GM12878 (cell line): ENCODE measurements around the gene KRT86. TPM values are rescaled to one million over a fixed set of nuclear protein-coding genes. Genes with fewer than 3 reads are reported as not detected.

Source experiments
- ATAC-seq: fragments of 200-7000 bp; cut with Tn5 transposase; 3 replicates; pipeline ENCODE4 v1.9.1; 2020; ENCODE audit warnings: mild to moderate bottlenecking, moderate library complexity
- BruUV-seq: library from RNA; stranded (reverse); fragments of 400-500 nt; replicated peaks from 2 replicates; lab custom pipeline; 2021; lab: Mats Ljungman, UMichigan
- CTCF ChIA-PET: fragments of 300-600 bp; sonication (Branson Sonifier 250); formaldehyde crosslinking; extraction: SDS; loops from one replicate; lab custom pipeline; 2021; ENCODE audit warnings: inconsistent platforms; lab: Yijun Ruan, JAX
- POLR2A ChIA-PET: fragments of 350-600 bp; formaldehyde crosslinking; extraction: SDS; loops from one replicate; lab custom pipeline; 2021; ENCODE audit warnings: inconsistent platforms; lab: Charles Lee
- RAD21 ChIA-PET: fragments of 300-600 bp; sonication (Branson Sonifier 250); formaldehyde crosslinking; loops from one replicate; lab custom pipeline; 2023; ENCODE audit warnings: antibody characterized with exemption; ENCODE audit not compliant: unreplicated experiment; lab: Charles Lee
- SMC1A ChIA-PET: fragments of 300-600 bp; sonication (Branson Sonifier 250); formaldehyde crosslinking; loops from one replicate; lab custom pipeline; 2023; ENCODE audit not compliant: unreplicated experiment, uncharacterized antibody; lab: Charles Lee
- DNase-seq: peaks from one replicate; pipeline ENCODE4 v3.0.0-alpha.2; 2011; ENCODE audit warnings: low read depth, low spot score
- FAIRE-seq: peaks from 3 replicates; lab custom pipeline; 2011; peaks lifted over from hg19 to GRCh38; lab: Jason Lieb, UNC
- H2AFZ ChIP-seq: 2 replicates; pipeline ENCODE4 v1.6.0; 2011; ENCODE audit warnings: low read depth, low read length, control low read depth; ENCODE audit not compliant: control insufficient read depth
- H3K27ac ChIP-seq: 2 replicates; pipeline ENCODE4 v1.5.1; 2011; ENCODE audit warnings: control low read depth; ENCODE audit not compliant: control insufficient read depth, insufficient read depth
- H3K27me3 ChIP-seq, 2 experiments: replicated peaks in 1 of 2; 2 replicates each; pipeline versions ENCODE4 v1.6.0 to v1.6.1; 2011; ENCODE audit warnings: low read length in 1 of 2; ENCODE audit not compliant: control insufficient read depth in 2 of 2, insufficient read depth in 2 of 2
- H3K36me3 ChIP-seq, 2 experiments: 2 replicates each; pipeline ENCODE4 v1.5.1; 2011; ENCODE audit warnings: low read length in 1 of 2; ENCODE audit not compliant: control insufficient read depth in 2 of 2, insufficient read depth in 2 of 2
- H3K4me1 ChIP-seq: 2 replicates; pipeline ENCODE4 v1.6.1; 2011; ENCODE audit warnings: mild to moderate bottlenecking, low read length, moderate library complexity, mixed read lengths; ENCODE audit not compliant: control insufficient read depth, insufficient read depth
- H3K4me2 ChIP-seq: 2 replicates; pipeline ENCODE4 v1.6.0; 2011; ENCODE audit warnings: control low read depth; ENCODE audit not compliant: control insufficient read depth, insufficient read depth
- H3K4me3 ChIP-seq: fragments of 200-600 bp; sonication (generic); 2 replicates; pipeline ENCODE4 v1.5.1; 2016
- H3K79me2 ChIP-seq: 2 replicates; pipeline ENCODE4 v1.6.0; 2011; ENCODE audit warnings: low read length; ENCODE audit not compliant: control insufficient read depth, insufficient read depth
- H3K9ac ChIP-seq: 2 replicates; pipeline ENCODE4 v1.8.0; 2011; ENCODE audit warnings: low read length, control low read depth, mixed read lengths; ENCODE audit not compliant: control insufficient read depth, insufficient read depth
- H3K9me3 ChIP-seq: replicated peaks from 3 replicates; pipeline ENCODE4 v1.5.1; 2011; ENCODE audit warnings: mild to moderate bottlenecking, low read length; ENCODE audit not compliant: control insufficient read depth, insufficient read depth
- H4K20me1 ChIP-seq: 2 replicates; pipeline ENCODE4 v1.6.0; 2011; ENCODE audit not compliant: control insufficient read depth, insufficient read depth
- BRCA1 ChIP-seq: IDR thresholded peaks from 2 replicates; pipeline ENCODE4 v1.6.1; 2011; ENCODE audit warnings: low read depth, low read length, improper control_type of control experiment
- DPF2 ChIP-seq: fragments of 450-650 bp; IDR thresholded peaks from 2 replicates; pipeline ENCODE4 v1.6.1; 2017; ENCODE audit warnings: mild to moderate bottlenecking
- FOXK2 ChIP-seq: fragments of 450-650 bp; IDR thresholded peaks from 2 replicates; pipeline ENCODE4 v1.6.1; 2017; ENCODE audit warnings: mild to moderate bottlenecking, moderate library complexity
- MTA3 ChIP-seq: IDR thresholded peaks from 2 replicates; pipeline ENCODE4 v1.6.1; 2012; ENCODE audit warnings: low read length, inconsistent platforms, borderline replicate concordance
- NR2C1 ChIP-seq: fragments of 450-650 bp; IDR thresholded peaks from 2 replicates; pipeline ENCODE4 v1.6.1; 2017; ENCODE audit warnings: antibody characterized with exemption, mild to moderate bottlenecking, moderate library complexity
- RFX5 ChIP-seq: IDR thresholded peaks from 2 replicates; pipeline ENCODE4 v1.6.1; 2011; ENCODE audit warnings: low read depth, low read length, improper control_type of control experiment
- STAT3 ChIP-seq: IDR thresholded peaks from 2 replicates; pipeline ENCODE4 v1.6.1; 2011; ENCODE audit warnings: low read depth, low read length, improper control_type of control experiment
- TBL1XR1 ChIP-seq: IDR thresholded peaks from 2 replicates; pipeline ENCODE4 v1.6.1; 2012; ENCODE audit warnings: low read depth, low read length, improper control_type of control experiment
- TCF7 ChIP-seq: IDR thresholded peaks from 2 replicates; pipeline ENCODE4 v1.6.1; 2014; ENCODE audit warnings: antibody characterized with exemption, borderline replicate concordance
- whole genome bisulfite sequencing: methylation state at CpG from one replicate; pipeline ENCODE4 v1.1.6; 2016; ENCODE audit warnings: low lambda C conversion rate; ENCODE audit not compliant: insufficient replicate concordance, insufficient coverage; ENCODE audit errors: missing lambda C conversion rate; 5-methylcytosine and 5-hydroxymethylcytosine counted together
- in situ Hi-C: fragments of 300-500 bp; cut with MboI; formaldehyde crosslinking; loops from 9 replicates; pipeline ENCODE4 v1.14.3; 2018; ENCODE audit warnings: mixed read lengths
- intact Hi-C: fragments of 100-400 bp; cut with micrococcal nuclease; formaldehyde crosslinking; loops from one replicate; pipeline ENCODE4 v1.14.2; 2022; ENCODE audit not compliant: unreplicated experiment
- polyA plus RNA-seq, 11 experiments: library from polyadenylated mRNA; depleted of rRNA in 4 of 11; unstranded in 6 of 11; stranded (reverse) in 5 of 11; fragments of >200 nt; fragmentation: Nextera tagmentation in 4 of 11; fragmentation: Illumina TruSeq in 1 of 11; extraction: Ambion mirVana in 4 of 11; extraction: Trizol in 1 of 11; gene quantifications; 1 replicate in 1 of 11; 2 replicates in 10 of 11; pipeline versions ENCODE4 v1.2.1 to v1.2.3, GENCODE V29; 2011 to 2016; ENCODE audit warnings: inconsistent platforms in 2 of 11, missing spikeins in 2 of 11, low read depth in 1 of 11
- total RNA-seq, 4 experiments: library from RNA; depleted of rRNA in 3 of 4; stranded (reverse); fragments of >200 nt in 3 of 4; fragmentation: Illumina TruSeq in 1 of 4; extraction: Trizol in 1 of 4; gene quantifications; 2 replicates each; pipeline versions ENCODE4 v1.2.1 to v1.2.3, GENCODE V29; 2013 to 2021
- TF ChIP-seq, protein P1 (sequence below), 3 experiments: IDR thresholded peaks in 2 of 3; conservative IDR thresholded peaks in 1 of 3; 2 replicates each; pipeline ENCODE4 v1.5.1; 2011; ENCODE audit warnings: low read depth in 3 of 3, low read length in 3 of 3, mild to moderate bottlenecking in 3 of 3, control low read depth in 2 of 3, moderate library complexity in 2 of 3, inconsistent platforms in 1 of 3, mixed read lengths in 1 of 3; ENCODE audit not compliant: control insufficient read depth in 2 of 3, insufficient read depth in 1 of 3; ENCODE audit errors: extremely low read depth in 1 of 3
- TF ChIP-seq, protein P2 (sequence below): fragments of 150-350 bp; IDR thresholded peaks from 2 replicates; pipeline ENCODE4 v1.6.1; 2014; ENCODE audit warnings: mild to moderate bottlenecking, low read depth, low read length
- TF ChIP-seq, protein P3 (sequence below): fragments of 450-650 bp; formaldehyde crosslinking; IDR thresholded peaks from 2 replicates; pipeline ENCODE4 v1.5.0; 2022; ENCODE audit warnings: mild to moderate bottlenecking, missing genetic modification characterization
- TF ChIP-seq, protein P4 (sequence below): fragments of 450-650 bp; IDR thresholded peaks from 2 replicates; pipeline ENCODE4 v1.6.1; 2018; ENCODE audit warnings: mild to moderate bottlenecking, low read depth, moderate library complexity; ENCODE audit not compliant: partially characterized antibody

Gene KRT86
- total and polyA plus RNA-seq, 10 of the 15 experiments (the other 5 are each of a cell fraction or from before 2014, with no cell fraction given), result 0.11 to 0.54 (median 0.18) TPM; not detected in 4

DNA sequence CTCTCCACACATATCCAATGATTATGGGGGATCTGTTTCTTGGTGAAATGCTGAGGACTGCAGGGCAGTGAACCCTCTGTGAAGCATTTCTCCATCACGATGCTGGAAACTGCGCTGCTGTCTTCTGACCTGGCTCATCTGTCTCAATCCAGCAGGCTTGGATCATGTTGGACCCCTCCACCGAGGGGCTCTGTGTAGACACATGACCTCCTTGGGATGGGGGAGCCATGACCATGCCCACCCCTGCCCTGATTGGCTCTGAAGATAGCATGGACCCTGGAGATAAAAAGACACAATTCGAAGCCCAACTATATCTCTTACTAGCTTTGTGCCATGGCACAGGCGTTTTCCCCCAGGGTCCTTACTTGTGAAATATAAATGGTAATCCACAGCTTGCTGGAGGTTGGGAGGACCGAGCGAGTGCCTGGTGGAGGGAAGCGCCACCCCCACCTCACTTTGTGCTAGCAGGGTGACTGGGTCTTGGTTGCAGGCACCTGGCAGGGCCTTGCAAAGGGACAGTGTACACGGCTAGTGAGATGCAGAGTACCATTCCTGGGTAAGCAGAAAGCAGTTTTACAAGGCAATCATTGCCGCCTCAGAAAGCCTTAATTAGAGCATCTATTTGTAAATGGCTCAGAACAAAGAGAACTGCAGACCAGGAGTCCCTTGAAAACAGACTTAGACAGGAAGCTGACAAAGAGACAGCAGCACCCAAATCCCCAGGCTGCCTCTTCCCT is 49.1 kb downstream of the KRT86 start (continued):
- TF ChIP-seq MTA3 (no peak), RFX5 (no peak), NR2C1 (no peak), TCF7 (no peak), STAT3 (no peak), DPF2 (no peak), BRCA1 (no peak)
- TF ChIP-seq, protein P1, sequence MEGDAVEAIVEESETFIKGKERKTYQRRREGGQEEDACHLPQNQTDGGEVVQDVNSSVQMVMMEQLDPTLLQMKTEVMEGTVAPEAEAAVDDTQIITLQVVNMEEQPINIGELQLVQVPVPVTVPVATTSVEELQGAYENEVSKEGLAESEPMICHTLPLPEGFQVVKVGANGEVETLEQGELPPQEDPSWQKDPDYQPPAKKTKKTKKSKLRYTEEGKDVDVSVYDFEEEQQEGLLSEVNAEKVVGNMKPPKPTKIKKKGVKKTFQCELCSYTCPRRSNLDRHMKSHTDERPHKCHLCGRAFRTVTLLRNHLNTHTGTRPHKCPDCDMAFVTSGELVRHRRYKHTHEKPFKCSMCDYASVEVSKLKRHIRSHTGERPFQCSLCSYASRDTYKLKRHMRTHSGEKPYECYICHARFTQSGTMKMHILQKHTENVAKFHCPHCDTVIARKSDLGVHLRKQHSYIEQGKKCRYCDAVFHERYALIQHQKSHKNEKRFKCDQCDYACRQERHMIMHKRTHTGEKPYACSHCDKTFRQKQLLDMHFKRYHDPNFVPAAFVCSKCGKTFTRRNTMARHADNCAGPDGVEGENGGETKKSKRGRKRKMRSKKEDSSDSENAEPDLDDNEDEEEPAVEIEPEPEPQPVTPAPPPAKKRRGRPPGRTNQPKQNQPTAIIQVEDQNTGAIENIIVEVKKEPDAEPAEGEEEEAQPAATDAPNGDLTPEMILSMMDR (IDR thresholded peaks at IDR 0.05 in 2 of 3, conservative IDR thresholded peaks at IDR 0.05 in 1 of 3; ENCODE audit: control insufficient read depth in 2 of 3, extremely low read depth in 1 of 3, insufficient read depth in 1 of 3, low read depth in 3 of 3, low read length in 3 of 3), result no peak
- TF ChIP-seq, protein P2, sequence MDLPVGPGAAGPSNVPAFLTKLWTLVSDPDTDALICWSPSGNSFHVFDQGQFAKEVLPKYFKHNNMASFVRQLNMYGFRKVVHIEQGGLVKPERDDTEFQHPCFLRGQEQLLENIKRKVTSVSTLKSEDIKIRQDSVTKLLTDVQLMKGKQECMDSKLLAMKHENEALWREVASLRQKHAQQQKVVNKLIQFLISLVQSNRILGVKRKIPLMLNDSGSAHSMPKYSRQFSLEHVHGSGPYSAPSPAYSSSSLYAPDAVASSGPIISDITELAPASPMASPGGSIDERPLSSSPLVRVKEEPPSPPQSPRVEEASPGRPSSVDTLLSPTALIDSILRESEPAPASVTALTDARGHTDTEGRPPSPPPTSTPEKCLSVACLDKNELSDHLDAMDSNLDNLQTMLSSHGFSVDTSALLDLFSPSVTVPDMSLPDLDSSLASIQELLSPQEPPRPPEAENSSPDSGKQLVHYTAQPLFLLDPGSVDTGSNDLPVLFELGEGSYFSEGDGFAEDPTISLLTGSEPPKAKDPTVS, result no peak
- TF ChIP-seq, all 136 proteins: peak for 0

DNA sequence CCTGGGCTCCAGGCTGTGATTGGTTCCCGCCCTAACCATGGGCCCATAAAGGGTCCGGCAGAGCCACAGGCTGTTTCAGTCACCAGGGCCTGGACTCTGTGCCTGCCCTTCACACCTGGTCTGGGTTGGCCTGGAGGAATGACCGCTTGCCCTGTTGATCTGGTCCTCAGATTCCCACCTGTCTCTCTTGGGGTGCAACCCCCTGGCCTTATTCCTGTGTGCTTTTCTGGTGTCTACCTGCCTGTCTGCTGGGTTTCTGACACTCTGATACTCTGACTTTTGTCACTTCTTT is 49.7 kb downstream of the KRT86 start:
- ChIA-PET CTCF (interaction anchor here (1.2 to 1.6 kb wide), 2 partner anchors 38 to 44 kb away, joined by 3 to 5 read pairs; no protein-coding TSS in a partner anchor), RAD21 (no interaction called here), SMC1A (no interaction called here), POLR2A (no interaction called here)
- peaks cover 3 to 6% of the 10 kb centered on the region in 2 experiments for H3K27me3 ChIP-seq
- no peak for FAIRE-seq
- intact Hi-C loops, result loop anchor here (10.0 kb wide), 1 partner anchor 109 kb away; no protein-coding TSS in a partner anchor
- in situ Hi-C loops, result loop anchor here (10.0 kb wide), 1 partner anchor 169 kb away; no protein-coding TSS in a partner anchor
- no peak for ATAC-seq
- no peaks in the 10 kb centered on the region for H3K9me3 ChIP-seq
- no TSS peak for BruUV-seq
- WGBS, result 9% methylated on average over 3 of the region's 3 CpGs
- no peak overlapping the region for H3K4me3 ChIP-seq
- H3K36me3 ChIP-seq, result no peaks in the 10 kb centered on the region
- H3K4me1 ChIP-seq, result peaks cover 7% of the 10 kb centered on the region
- H3K4me2 ChIP-seq, result no peak overlapping the region
- no peaks in the 10 kb centered on the region for H4K20me1 ChIP-seq
- no peak overlapping the region for H3K27ac ChIP-seq
- DNase-seq, result no peak
- no peaks in the 10 kb centered on the region for H3K79me2 ChIP-seq
- H2AFZ ChIP-seq, result no peak overlapping the region
- no peak overlapping the region for H3K9ac ChIP-seq
- TF ChIP-seq, protein P3, sequence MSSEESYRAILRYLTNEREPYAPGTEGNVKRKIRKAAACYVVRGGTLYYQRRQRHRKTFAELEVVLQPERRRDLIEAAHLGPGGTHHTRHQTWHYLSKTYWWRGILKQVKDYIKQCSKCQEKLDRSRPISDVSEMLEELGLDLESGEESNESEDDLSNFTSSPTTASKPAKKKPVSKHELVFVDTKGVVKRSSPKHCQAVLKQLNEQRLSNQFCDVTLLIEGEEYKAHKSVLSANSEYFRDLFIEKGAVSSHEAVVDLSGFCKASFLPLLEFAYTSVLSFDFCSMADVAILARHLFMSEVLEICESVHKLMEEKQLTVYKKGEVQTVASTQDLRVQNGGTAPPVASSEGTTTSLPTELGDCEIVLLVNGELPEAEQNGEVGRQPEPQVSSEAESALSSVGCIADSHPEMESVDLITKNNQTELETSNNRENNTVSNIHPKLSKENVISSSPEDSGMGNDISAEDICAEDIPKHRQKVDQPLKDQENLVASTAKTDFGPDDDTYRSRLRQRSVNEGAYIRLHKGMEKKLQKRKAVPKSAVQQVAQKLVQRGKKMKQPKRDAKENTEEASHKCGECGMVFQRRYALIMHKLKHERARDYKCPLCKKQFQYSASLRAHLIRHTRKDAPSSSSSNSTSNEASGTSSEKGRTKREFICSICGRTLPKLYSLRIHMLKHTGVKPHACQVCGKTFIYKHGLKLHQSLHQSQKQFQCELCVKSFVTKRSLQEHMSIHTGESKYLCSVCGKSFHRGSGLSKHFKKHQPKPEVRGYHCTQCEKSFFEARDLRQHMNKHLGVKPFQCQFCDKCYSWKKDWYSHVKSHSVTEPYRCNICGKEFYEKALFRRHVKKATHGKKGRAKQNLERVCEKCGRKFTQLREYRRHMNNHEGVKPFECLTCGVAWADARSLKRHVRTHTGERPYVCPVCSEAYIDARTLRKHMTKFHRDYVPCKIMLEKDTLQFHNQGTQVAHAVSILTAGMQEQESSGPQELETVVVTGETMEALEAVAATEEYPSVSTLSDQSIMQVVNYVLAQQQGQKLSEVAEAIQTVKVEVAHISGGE (CRISPR knock-in tag), result no peak
- no peak for TF ChIP-seq FOXK2
- TF ChIP-seq, protein P4, sequence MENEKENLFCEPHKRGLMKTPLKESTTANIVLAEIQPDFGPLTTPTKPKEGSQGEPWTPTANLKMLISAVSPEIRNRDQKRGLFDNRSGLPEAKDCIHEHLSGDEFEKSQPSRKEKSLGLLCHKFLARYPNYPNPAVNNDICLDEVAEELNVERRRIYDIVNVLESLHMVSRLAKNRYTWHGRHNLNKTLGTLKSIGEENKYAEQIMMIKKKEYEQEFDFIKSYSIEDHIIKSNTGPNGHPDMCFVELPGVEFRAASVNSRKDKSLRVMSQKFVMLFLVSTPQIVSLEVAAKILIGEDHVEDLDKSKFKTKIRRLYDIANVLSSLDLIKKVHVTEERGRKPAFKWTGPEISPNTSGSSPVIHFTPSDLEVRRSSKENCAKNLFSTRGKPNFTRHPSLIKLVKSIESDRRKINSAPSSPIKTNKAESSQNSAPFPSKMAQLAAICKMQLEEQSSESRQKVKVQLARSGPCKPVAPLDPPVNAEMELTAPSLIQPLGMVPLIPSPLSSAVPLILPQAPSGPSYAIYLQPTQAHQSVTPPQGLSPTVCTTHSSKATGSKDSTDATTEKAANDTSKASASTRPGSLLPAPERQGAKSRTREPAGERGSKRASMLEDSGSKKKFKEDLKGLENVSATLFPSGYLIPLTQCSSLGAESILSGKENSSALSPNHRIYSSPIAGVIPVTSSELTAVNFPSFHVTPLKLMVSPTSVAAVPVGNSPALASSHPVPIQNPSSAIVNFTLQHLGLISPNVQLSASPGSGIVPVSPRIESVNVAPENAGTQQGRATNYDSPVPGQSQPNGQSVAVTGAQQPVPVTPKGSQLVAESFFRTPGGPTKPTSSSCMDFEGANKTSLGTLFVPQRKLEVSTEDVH, result no peak
- TF ChIP-seq TBL1XR1, result no peak
